Glomerular visceral epithelial cell (primary cell): ENCODE results near the gene CSNK2B.

Source experiments
- DNase-seq: peaks from one replicate; pipeline ENCODE4 v3.0.0-alpha.2; 2016; ENCODE audit errors: extremely low spot score

Gene CSNK2B

DNA sequence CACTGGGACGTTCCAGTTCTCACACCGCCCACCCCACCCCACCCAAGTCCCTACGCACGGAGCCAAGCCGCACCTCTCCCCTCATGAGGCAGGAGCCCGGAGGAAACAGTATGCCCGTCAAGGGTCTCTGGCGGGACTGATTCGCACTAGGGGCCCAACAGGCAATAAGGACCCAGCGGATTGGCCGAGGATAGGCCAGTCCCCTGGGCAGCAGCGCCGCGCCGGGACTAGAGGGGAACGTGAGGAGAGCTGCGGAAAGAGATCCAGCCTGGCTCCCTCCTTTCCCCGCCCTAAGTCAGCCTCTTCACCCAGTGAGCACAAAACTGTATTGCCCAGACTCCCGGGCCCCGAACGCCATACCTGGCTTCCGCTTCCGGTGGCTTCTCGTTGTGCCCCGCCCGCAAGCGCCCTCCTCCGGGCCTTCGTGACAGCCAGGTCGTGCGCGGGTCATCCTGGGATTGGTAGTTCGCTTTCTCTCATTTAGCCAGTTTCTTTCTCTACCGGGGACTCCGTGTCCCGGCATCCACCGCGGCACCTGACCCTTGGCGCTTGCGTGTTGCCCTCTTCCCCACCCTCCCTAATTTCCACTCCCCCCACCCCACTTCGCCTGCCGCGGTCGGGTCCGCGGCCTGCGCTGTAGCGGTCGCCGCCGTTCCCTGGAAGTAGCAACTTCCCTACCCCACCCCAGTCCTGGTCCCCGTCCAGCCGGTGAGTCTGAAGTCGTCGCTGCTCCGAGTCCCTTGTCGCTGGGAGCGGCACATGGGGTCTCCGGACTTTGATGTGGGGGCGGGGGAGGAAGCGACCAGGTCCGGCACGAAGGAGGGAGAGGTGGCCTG lies at the start of gene CSNK2B:
Gene CSNK2B (plus strand): TSS at position 580 of the 836 bp plus-strand sequence. CDS start 752 bp downstream, outside the sequence.
- DNase-seq, result peak; percentile 97

DNA sequence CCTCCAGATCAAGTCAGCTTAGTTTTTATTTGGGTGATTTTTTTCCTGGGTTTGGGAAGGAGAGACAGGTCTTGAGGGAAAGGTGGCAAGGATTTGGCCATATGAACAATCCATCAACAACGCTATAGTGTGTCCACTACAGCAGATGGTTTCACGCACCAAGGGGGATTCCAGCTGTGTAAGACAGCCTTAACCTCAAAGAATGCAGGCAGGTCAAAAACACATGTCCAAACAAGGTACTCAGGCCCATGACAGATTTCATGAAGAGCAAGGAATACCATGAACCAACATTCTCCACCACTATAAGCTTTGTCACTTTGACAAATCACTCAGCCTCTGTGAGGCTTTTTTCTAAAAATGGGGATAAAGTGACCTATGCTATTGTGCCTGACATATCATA lies 48.9 kb upstream of the CSNK2B start:
- DNase-seq, result no peak

DNA sequence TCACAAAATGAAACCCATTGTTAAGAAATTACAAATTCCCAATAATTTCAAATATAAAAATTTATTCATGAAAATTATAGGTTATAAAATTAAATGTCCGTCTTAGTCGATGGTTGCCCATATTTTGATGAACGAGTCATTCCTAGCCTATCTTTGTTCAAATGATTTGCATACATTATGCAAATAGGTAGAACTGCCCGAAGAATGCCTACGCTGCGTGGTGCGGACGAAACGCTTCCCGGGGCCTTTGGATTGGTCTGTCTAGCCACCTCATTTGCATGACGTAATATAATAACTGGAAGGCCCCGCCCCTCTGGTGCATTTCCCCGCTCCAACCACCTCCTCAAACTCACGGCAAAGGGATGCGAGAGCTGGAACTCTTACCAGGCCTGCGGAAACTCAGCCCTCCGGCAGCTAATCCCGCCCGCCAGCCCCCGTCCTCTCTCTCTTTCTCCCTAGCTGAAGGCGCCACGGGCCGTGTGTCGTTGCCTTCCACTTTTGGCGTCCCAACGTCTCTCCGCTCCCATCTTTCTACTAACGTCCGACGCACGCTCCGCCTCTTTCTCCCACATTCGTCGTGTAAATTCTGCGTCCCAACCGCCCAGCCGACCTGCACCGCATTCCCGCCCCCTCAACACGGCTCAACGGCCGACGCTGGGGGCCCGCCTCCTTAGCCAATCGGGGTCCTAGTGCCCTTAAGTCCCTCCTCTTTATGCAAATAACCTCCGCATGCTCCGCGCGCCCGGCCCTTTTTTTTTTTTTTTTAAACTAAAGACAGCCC lies 45.9 kb upstream of the CSNK2B start:
- DNase-seq, result peak; percentile 100

DNA sequence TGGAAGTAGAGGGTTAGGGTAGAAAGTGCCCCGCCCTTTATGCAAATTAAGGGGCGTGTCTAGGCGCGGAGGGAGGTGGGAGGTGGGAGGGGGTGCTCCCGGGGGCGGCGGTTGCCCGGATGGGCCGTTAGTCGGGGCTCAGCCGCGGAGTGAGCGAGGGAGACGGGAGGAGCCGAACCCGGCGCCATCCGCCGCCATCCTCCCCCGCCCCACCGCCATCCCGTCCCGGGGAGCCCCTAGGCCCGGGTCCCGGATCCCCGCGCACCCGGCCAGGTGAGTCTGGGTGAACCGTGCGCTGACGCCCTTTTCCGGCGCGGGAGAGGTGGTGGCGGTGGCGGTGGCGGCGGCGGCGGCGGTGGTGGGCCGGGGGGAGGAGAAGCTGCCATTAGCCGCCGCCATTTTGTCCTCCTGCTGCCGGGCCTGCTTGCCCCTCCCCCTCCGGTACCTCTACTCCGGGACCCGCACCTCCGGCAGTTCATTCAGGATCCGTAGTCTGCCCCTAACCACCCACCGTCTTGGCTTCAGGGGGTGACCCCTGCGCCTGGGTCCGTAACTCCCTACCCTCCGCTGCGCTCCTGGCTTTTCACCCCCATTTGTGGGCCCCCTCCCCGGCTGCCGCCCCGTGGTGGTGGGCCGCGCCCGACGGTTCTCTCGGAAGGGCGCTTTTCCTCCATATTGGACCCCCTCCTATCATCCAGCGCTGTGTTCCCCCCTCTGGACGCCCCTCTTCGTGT lies 45.1 kb upstream of the CSNK2B start, which contains the start of gene PRRC2A:
Gene PRRC2A (plus strand): TSS at position 130 of the 734 bp plus-strand sequence. CDS start 2,075 bp downstream, outside the sequence.
- no peak for DNase-seq

DNA sequence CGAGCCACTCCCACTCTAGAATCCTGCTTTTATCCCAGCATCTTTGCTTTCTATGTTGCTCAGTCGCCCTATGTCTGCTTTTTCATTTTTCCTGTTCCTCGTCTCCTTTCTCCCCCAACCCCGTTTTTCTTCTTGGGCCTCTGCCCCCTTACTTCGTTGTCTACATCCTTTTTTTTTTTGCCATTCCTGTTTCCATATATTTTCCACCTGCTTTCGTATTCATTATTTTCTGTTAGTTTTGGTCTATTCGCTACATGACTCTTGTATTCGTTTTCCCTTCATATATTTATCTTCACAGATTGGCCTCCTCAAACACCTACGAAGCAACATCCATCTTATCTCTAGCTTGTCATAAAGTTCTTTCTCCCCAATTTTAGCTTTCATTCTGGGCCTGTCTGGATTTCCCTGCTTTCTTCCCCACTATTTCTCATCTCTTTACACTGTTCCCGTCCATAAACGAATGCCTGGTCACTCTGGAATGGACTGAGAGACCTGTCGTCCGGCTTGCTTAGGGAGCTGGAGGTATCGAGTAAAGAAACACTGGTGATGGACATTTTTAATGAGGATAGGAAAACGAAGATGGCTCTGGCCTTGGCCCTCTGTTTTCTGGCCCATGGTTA lies 44.5 kb upstream of the CSNK2B start:
- DNase-seq, result no peak

DNA sequence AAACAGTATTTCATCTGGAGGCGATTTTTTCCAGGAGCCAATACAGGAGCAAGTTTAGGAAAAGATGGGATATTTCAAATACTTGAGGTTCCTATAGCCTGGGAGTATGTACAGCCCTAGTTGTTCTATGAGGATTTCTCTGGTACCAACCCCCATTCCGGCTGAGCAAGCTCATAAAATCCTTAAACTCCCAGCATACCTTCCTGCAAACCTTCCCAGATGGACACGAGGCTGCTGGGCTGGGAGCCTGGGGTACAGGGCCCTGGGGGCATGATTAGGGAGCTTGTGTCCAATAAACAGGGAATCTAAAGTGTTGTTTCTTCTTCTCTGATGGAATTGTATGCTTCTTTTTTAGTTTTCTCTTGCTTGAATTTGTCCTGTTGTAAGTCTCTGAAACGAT lies 43.9 kb upstream of the CSNK2B start:
- DNase-seq, result no peak

DNA sequence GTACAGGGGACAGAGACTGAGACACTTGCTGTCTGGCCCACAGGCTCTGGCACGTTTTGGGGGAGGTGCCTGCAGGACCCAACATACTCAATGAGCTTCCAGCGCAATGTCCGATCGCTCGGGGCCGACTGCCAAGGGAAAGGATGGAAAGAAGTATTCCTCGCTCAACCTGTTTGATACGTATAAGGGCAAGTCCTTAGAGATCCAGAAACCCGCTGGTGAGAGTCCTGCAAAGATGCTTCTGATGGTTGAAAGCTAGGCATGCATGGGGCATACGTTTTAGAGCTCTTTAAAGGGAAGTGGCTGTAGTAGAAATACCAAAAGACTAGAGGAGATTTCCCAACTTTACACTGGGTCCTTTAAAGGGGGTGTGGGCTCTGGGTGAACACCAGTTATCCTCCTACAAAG lies 43.2 kb upstream of the CSNK2B start:
- DNase-seq, result no peak

DNA sequence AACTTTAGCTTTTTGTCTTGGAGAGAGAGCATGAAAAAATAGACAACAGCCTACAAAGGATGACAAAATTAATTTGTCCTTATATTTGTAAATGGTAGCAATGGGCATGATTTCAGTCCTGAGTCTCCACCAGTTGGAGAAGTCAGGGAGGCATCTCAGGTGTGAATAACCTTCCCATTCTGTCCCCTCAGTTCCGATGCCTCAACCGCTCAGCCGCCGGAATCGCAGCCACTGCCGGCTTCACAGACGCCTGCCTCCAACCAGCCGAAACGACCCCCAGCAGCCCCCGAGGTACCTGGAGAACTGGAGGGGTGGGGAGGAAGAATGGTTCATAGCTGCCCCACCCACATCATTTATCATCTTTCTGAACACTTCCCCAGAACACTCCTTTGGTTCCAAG lies 41.8 kb upstream of the CSNK2B start:
- no peak for DNase-seq

DNA sequence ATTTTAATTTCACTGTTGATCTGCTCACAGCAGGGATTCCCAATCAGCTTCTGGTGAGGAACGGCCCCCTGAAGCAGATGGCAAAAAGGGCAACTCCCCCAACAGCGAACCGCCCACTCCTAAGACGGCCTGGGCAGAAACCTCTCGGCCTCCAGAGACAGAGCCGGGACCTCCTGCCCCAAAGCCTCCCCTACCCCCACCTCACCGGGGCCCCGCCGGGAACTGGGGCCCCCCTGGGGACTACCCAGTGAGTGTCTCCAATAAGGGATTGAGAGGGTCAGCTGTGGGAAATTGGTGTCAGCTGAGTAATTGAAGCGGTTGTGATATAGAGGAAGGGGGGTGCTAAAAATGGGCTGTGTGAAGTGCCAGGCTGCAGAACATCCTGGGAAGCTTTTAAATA lies 38.9 kb upstream of the CSNK2B start:
- no peak for DNase-seq

DNA sequence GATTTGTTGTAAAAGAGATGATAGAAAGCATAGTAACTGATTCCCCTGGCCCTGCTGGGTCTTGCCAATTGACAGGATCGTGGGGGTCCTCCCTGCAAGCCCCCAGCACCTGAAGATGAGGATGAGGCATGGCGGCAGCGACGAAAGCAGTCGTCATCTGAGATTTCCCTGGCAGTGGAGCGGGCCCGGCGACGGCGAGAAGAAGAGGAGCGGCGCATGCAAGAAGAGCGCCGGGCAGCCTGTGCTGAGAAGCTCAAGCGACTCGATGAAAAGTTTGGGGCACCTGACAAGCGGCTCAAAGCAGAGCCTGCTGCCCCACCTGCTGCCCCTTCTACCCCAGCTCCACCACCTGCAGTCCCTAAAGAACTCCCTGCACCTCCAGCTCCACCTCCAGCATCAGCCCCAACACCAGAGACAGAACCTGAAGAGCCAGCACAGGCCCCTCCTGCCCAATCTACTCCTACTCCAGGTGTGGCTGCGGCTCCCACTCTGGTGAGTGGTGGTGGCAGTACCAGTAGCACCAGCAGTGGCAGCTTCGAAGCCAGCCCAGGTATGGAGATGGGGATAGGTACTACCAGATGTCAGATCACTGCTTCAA lies 38.1 kb upstream of the CSNK2B start:
- no peak for DNase-seq

DNA sequence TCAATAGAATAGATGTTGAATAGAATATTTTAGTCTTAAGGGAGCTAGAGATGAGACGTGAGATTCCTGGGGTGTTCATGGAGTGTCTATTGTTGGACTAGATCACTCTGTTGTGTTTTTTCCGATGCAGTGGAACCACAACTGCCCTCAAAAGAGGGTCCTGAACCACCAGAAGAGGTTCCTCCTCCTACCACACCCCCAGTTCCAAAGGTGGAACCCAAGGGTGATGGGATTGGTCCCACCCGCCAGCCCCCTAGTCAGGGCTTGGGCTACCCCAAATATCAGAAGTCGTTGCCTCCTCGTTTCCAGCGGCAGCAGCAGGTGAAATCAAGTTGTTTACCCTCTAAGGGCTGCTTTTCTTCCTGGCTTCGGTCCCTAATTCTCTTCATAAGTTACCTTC lies 36.9 kb upstream of the CSNK2B start:
- no peak for DNase-seq

DNA sequence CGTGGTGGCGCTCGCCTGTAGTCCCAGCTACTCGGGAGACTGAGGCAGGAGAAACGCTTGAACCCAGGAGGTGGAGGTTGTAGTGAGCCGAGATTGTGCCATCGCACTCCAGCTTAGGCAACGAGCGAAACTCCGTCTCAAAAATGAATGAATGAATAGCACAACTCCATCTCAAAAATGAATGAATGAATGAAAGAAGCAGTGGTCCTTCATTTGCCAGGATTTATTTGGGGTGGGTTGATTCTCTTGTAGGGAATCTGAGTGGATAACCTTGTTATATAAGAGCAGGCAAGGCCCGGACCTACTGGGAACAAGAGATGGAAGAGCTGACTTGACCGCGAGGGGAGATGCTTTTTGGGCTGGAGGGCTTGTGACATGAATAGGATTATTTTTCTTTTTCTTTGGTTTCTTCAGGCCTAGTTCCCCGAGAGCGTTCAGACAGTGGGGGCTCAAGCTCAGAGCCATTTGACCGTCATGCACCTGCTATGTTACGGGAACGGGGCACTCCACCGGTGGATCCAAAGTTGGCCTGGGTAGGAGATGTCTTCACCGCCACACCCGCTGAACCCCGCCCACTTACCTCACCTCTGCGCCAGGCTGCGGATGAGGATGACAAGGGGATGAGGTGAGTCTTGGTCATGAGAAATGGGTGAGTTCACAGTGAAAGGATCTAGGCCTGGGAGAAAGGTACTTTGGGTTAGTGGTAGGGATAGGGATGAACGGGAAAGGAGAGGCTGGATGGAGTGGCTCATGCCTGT lies 35.5 kb upstream of the CSNK2B start:
- DNase-seq, result no peak

DNA sequence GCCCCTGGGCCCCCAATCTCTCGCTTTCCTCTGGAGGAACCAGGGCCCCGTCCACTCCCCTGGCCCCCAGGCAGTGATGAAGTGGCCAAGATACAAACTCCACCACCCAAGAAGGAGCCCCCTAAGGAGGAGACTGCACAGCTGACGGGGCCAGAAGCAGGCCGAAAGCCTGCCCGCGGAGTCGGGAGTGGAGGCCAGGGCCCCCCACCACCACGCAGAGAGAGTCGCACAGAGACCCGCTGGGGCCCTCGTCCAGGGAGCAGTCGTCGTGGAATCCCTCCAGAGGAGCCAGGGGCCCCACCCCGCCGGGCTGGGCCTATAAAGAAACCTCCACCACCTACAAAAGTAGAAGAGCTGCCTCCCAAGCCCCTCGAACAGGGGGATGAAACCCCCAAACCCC lies 34.7 kb upstream of the CSNK2B start:
- no peak for DNase-seq

DNA sequence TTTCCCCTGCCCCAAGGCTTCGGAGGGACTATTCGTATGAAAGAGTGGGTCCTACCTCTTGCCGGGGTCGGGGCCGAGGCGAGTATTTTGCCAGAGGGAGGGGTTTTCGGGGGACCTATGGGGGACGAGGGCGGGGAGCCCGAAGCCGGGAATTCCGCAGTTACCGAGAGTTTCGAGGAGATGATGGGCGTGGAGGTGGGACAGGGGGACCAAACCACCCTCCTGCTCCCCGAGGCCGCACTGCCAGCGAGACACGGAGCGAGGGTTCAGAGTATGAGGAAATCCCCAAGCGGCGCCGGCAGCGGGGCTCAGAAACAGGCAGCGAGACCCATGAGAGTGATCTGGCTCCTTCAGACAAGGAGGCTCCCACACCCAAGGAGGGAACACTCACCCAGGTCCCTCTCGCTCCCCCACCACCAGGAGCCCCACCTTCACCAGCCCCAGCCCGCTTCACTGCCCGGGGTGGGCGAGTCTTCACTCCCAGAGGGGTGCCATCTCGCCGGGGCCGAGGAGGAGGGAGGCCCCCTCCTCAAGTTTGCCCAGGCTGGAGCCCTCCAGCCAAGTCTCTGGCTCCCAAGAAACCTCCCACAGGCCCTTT lies 34.1 kb upstream of the CSNK2B start:
- no peak for DNase-seq

DNA sequence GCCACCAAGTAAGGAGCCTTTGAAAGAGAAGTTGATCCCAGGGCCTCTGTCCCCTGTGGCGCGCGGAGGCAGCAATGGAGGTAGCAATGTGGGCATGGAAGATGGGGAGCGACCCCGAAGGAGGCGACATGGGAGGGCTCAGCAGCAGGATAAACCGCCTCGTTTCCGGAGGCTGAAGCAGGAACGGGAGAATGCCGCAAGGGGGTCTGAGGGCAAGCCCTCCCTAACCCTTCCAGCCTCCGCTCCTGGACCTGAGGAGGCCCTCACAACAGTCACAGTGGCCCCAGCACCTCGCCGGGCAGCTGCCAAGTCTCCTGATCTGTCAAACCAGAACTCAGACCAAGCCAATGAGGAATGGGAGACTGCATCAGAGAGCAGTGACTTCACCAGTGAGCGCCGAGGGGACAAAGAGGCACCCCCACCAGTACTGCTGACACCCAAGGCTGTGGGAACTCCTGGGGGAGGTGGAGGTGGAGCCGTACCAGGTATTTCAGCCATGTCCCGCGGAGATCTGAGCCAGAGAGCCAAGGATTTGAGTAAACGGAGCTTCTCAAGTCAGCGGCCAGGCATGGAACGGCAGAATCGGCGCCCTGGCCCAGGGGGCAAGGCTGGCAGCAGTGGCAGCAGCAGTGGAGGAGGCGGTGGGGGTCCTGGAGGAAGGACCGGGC lies 33.5 kb upstream of the CSNK2B start:
- no peak for DNase-seq

DNA sequence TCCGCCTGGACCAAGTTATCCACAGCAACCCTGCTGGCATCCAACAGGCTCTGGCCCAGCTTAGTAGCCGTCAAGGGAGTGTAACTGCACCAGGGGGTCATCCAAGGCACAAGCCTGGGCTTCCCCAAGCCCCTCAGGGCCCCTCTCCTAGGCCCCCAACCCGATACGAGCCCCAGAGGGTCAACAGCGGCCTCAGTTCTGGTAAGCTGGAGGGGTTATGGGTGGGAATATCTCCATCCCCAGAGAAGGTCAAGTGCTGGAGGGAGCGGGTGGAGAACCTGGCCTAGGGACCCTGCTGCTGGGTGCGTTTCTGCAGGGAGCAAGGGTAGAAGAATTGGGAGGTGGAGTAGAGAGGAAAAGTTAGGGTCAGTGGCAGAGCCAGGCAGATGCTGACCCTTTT lies 32.4 kb upstream of the CSNK2B start:
- DNase-seq, result no peak

DNA sequence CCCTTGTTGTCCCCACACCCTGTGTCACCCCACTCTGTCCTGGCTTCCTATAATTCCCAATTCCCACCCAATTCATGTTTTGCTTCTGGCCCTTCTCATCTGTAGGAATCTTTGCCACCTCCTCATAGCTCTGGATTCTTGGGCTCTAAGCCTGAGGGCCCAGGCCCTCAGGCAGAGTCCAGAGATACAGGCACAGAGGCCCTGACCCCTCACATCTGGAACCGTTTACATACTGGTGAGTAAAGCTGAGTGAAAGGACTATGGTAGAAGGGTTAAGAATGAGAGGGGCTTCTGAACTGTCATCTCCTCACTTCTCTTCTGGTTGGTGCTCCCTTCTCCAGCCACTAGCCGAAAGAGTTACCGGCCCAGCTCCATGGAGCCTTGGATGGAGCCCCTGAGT lies 31.7 kb upstream of the CSNK2B start:
- DNase-seq, result no peak

DNA sequence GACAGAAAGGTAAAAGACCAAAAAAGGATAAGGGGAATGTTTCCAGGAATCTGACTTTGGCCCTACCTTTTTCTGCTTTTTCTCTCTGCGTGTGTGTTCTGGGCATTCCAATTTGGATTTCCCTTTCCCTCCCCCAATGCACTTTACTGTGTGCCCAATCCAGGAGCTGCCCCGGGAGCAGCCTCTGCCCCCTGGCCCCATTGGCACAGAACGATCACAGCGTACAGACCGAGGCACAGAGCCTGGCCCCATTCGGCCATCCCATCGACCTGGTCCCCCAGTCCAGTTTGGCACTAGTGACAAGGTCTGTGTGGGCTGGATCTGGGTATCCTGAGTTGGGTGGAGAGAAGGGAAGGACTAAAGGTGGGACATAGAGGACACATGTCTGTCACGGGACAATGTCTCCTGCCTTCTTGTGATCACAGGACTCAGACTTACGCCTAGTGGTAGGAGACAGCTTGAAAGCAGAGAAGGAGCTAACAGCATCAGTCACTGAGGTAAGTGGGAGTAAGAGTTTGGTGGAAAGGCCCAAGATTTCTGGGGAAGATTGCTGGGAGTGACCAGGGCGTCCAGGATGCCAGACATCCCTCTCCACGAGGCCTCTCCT lies 30.8 kb upstream of the CSNK2B start:
- no peak for DNase-seq
